Trophoblast cell (in vitro differentiated cells and primary cell): ENCODE results near the gene USP17L25.
"Not testable (repeated sequence)": the region's sequence is repeated elsewhere in the genome, so short reads cannot be mapped to it uniquely, and the experiment has no call there.

Experiments used
- DNase-seq, 2 donors: peaks; one replicate each; pipeline ENCODE4 v3.0.0-alpha.2; 2016
- H2AFZ ChIP-seq: 2 replicates; pipeline ENCODE4 v1.6.1; 2013; ENCODE audit warnings: low read length, moderate library complexity, mild to moderate bottlenecking; ENCODE audit not compliant: insufficient read depth, poor library complexity
- H2AK5ac ChIP-seq: 2 replicates; pipeline ENCODE4 v1.6.1; 2013; ENCODE audit warnings: mild to moderate bottlenecking, low read length
- H2BK120ac ChIP-seq: 2 replicates; pipeline ENCODE4 v1.6.1; 2013; ENCODE audit warnings: low read length, mild to moderate bottlenecking, moderate library complexity; ENCODE audit not compliant: insufficient read depth, poor library complexity
- H2BK12ac ChIP-seq: 2 replicates; pipeline ENCODE4 v1.6.1; 2013; ENCODE audit warnings: mild to moderate bottlenecking, low read length, moderate library complexity
- H2BK5ac ChIP-seq: 2 replicates; pipeline ENCODE4 v1.6.1; 2013; ENCODE audit warnings: low read length, low read depth, moderate library complexity, mild to moderate bottlenecking; ENCODE audit not compliant: poor library complexity
- H3K14ac ChIP-seq: 2 replicates; pipeline ENCODE4 v1.6.1; 2013; ENCODE audit warnings: mild to moderate bottlenecking, low read length
- H3K18ac ChIP-seq: 2 replicates; pipeline ENCODE4 v1.6.1; 2013; ENCODE audit warnings: mild to moderate bottlenecking, low read length
- H3K23ac ChIP-seq: 2 replicates; pipeline ENCODE4 v1.6.1; 2013; ENCODE audit warnings: low read length
- H3K27ac ChIP-seq: 2 replicates; pipeline ENCODE4 v1.5.1; 2013; ENCODE audit warnings: low read depth, mild to moderate bottlenecking, inconsistent platforms, low read length, moderate library complexity
- H3K27me3 ChIP-seq: 2 replicates; pipeline ENCODE4 v1.6.1; 2013; ENCODE audit warnings: inconsistent platforms, mild to moderate bottlenecking, low read length, moderate library complexity; ENCODE audit not compliant: insufficient read depth
- H3K36me3 ChIP-seq, 2 experiments: 1 replicate in 1 of 2; 2 replicates in 1 of 2; pipeline ENCODE4 v1.6.1; 2013; ENCODE audit warnings: low read length in 2 of 2, mild to moderate bottlenecking in 2 of 2, moderate library complexity in 1 of 2; ENCODE audit not compliant: insufficient read depth in 2 of 2, control insufficient read depth in 1 of 2
- H3K4ac ChIP-seq: 2 replicates; pipeline ENCODE4 v1.6.1; 2013; ENCODE audit warnings: low read depth, mild to moderate bottlenecking, low read length, moderate library complexity
- H3K4me1 ChIP-seq, 2 experiments: 1 replicate in 1 of 2; 2 replicates in 1 of 2; pipeline ENCODE4 v1.6.1; 2013; ENCODE audit warnings: low read length in 2 of 2, mild to moderate bottlenecking in 2 of 2, moderate library complexity in 1 of 2; ENCODE audit not compliant: insufficient read depth in 2 of 2, control insufficient read depth in 1 of 2
- H3K4me2 ChIP-seq: 2 replicates; pipeline ENCODE4 v1.6.1; 2013; ENCODE audit warnings: inconsistent platforms, mild to moderate bottlenecking, low read length, moderate library complexity
- H3K4me3 ChIP-seq: 2 replicates; pipeline ENCODE4 v1.5.1; 2013; ENCODE audit warnings: mild to moderate bottlenecking, low read depth, low read length, inconsistent platforms
- H3K79me1 ChIP-seq: one replicate; pipeline ENCODE4 v1.6.1; 2013; ENCODE audit warnings: low read length
- H3K79me2 ChIP-seq: 2 replicates; pipeline ENCODE4 v1.6.1; 2013; ENCODE audit warnings: low read length, mild to moderate bottlenecking; ENCODE audit not compliant: control insufficient read depth, insufficient read depth, poor library complexity
- H3K9ac ChIP-seq: 2 replicates; pipeline ENCODE4 v1.6.1; 2013; ENCODE audit warnings: mild to moderate bottlenecking, low read length
- H3K9me3 ChIP-seq: 2 replicates; pipeline ENCODE4 v1.6.1; 2013; ENCODE audit warnings: low read depth, mild to moderate bottlenecking, control low read depth, inconsistent platforms, low read length; ENCODE audit not compliant: insufficient read depth
- H4K12ac ChIP-seq: 2 replicates; pipeline ENCODE4 v1.6.1; 2013; ENCODE audit warnings: low read depth, mild to moderate bottlenecking, low read length, moderate library complexity
- H4K8ac ChIP-seq: 2 replicates; pipeline ENCODE4 v1.6.1; 2013; ENCODE audit warnings: low read depth, mild to moderate bottlenecking, low read length, moderate library complexity
- H4K91ac ChIP-seq: one replicate; pipeline ENCODE4 v1.6.1; 2013; ENCODE audit warnings: low read depth, mild to moderate bottlenecking, low read length, moderate library complexity
- WGBS: extraction: QIAGEN DNeasy Blood & Tissue Kit; methylation state at CpG from one replicate; pipeline ENCODE4 v1.1.7; 2013; ENCODE audit warnings: missing lambda C conversion rate; ENCODE audit not compliant: insufficient read length, insufficient coverage; ENCODE audit errors: extremely low coverage; 5-methylcytosine and 5-hydroxymethylcytosine counted together

The USP17L25 gene

GRCh38 chr4:9353338-9353737, 23.6 kb downstream of the USP17L25 start, which contains the start of gene USP17L29:
Gene USP17L29, plus strand, starts transcription at chr4:9353638. Its CDS starts 0 bp downstream, at chr4:9353638.
- H3K4me1 ChIP-seq, H2BK5ac ChIP-seq, H4K12ac ChIP-seq, H3K79me1 ChIP-seq, H4K8ac ChIP-seq, H3K18ac ChIP-seq, H2BK12ac ChIP-seq, H3K27ac ChIP-seq, H2BK120ac ChIP-seq, H2AK5ac ChIP-seq, H2AFZ ChIP-seq, H3K79me2 ChIP-seq, H3K27me3 ChIP-seq, H3K4me3 ChIP-seq, H4K91ac ChIP-seq, H3K9me3 ChIP-seq, H3K4me2 ChIP-seq, H3K4ac ChIP-seq, H3K36me3 ChIP-seq, H3K9ac ChIP-seq, H3K14ac ChIP-seq, DNase-seq, H3K23ac ChIP-seq: not testable (repeated sequence)
- WGBS, result no CpG with 5 or more reads among the region's 15 CpGs

- not testable (repeated sequence) for H3K4me2 ChIP-seq, H3K4me1 ChIP-seq, H4K12ac ChIP-seq, H2BK120ac ChIP-seq, H4K91ac ChIP-seq, H3K14ac ChIP-seq, H3K27ac ChIP-seq, H3K4ac ChIP-seq, H2BK5ac ChIP-seq, H3K9me3 ChIP-seq, DNase-seq, H3K79me1 ChIP-seq, H3K79me2 ChIP-seq, H3K27me3 ChIP-seq, H3K9ac ChIP-seq, H3K36me3 ChIP-seq, H2BK12ac ChIP-seq, H4K8ac ChIP-seq, H2AK5ac ChIP-seq, H2AFZ ChIP-seq, H3K18ac ChIP-seq, H3K4me3 ChIP-seq, H3K23ac ChIP-seq
- no CpG with 5 or more reads among the region's 15 CpGs for WGBS
Observed at GRCh38 chr4:9362829-9363228, 33.1 kb downstream of the USP17L25 start, which contains the start of gene USP17L30. Gene USP17L30, plus strand, starts transcription at chr4:9363129. Its CDS starts 0 bp downstream, at chr4:9363129.

- H4K12ac ChIP-seq, H3K9me3 ChIP-seq, H3K23ac ChIP-seq, H3K18ac ChIP-seq, H3K4me2 ChIP-seq, H3K4me3 ChIP-seq, H4K91ac ChIP-seq, H3K79me1 ChIP-seq, H3K4ac ChIP-seq, H2BK12ac ChIP-seq, DNase-seq, H3K79me2 ChIP-seq, H2BK5ac ChIP-seq, H3K9ac ChIP-seq, H3K27ac ChIP-seq, H2AFZ ChIP-seq, H2BK120ac ChIP-seq, H3K27me3 ChIP-seq, H3K4me1 ChIP-seq, H4K8ac ChIP-seq, H3K36me3 ChIP-seq, H3K14ac ChIP-seq, H2AK5ac ChIP-seq: not testable (repeated sequence)
- WGBS, result no CpG with 5 or more reads among the region's 1 CpG
Observed at GRCh38 chr4:9379881-9380280, 50.2 kb downstream of the USP17L25 start.
